ENCODE data around the gene CARS2. TPM values are rescaled to one million over a fixed set of nuclear protein-coding genes. Genes with fewer than 3 reads are reported as not detected.
"Not testable (repeated sequence)": the region's sequence is repeated elsewhere in the genome, so short reads cannot be mapped to it uniquely, and the experiment has no call there.

Gene CARS2
- total RNA-seq, 4 donors from 2014 or later = 22.5 to 34.8 (median 28.0) TPM

DNA sequence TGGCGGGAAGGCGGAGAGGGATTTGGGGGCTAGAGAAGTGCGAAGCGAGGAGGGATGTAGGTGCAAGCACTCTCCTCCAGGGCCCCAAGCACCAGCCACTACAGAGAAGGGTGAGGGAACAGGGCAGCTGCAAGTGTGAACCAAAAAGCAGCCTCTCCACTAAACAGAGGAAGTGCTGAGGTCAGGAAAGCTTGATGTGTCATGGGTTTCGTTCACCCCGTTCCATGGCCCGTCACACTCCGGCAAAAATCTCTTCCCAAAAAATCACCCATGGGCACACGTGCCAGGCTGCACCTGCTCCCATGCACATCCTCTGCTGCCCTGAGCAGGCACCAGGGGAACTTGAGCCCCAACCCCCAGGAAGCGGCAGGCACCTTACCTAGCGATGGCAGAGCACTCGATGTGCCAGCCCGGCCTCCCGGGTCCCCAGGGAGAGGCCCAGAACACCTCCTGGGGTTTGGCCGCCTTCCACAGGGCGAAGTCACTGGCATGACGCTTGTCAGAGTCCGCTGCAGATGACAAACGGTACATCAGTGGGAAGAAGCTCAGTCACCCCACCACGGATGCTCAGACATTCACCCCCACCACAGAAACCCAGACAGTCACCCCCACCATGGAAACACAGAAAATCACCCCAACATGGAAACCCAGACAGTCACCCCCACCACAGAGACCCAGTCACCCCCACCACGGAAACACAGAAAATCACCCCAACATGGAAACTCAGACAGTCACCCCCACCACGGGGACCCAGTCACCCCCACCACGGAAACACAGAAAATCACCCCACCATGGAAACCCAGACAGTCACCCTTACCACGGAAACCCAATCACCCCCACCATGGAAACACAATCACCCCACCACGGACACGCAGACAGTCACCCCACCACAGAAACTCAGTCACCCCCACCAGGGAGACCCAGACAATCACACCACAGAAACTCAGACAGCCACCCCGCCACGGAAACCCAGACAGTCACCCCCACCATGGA, 29.0 kb downstream of the CARS2 start:
- Histone ChIP-seq H3K27ac (no peak overlapping the region), H3K9me3 (no peaks in the 10 kb centered on the region), H3K36me3 (peaks cover 0 to 25% of the 10 kb centered on the region in 2 donors), H3K4me3 (no peak overlapping the region), H3K4me1 (no peaks in the 10 kb centered on the region), H3K27me3 (no peaks in the 10 kb centered on the region)
- intact Hi-C loops (cut with DNase I; ENCODE audit: low total_unique reads) = no loop called here
- peak in 1 of 2 donors; percentile 44 for ATAC-seq
- in situ Hi-C loops (cut with MboI; ENCODE audit: low sequenced_read_pairs in 4 of 4) = loop anchor here in 1 of 4 donors (25.0 kb wide), 1 partner anchor 135 kb away; no protein-coding TSS in a partner anchor
- no peak for DNase-seq
- TF ChIP-seq POLR2A (IDR thresholded peaks at IDR 0.05) = no peak
- TF ChIP-seq, protein P1, sequence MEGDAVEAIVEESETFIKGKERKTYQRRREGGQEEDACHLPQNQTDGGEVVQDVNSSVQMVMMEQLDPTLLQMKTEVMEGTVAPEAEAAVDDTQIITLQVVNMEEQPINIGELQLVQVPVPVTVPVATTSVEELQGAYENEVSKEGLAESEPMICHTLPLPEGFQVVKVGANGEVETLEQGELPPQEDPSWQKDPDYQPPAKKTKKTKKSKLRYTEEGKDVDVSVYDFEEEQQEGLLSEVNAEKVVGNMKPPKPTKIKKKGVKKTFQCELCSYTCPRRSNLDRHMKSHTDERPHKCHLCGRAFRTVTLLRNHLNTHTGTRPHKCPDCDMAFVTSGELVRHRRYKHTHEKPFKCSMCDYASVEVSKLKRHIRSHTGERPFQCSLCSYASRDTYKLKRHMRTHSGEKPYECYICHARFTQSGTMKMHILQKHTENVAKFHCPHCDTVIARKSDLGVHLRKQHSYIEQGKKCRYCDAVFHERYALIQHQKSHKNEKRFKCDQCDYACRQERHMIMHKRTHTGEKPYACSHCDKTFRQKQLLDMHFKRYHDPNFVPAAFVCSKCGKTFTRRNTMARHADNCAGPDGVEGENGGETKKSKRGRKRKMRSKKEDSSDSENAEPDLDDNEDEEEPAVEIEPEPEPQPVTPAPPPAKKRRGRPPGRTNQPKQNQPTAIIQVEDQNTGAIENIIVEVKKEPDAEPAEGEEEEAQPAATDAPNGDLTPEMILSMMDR (IDR thresholded peaks at IDR 0.05 in 4 of 5, conservative IDR thresholded peaks at IDR 0.05 in 1 of 5) = no peak

DNA sequence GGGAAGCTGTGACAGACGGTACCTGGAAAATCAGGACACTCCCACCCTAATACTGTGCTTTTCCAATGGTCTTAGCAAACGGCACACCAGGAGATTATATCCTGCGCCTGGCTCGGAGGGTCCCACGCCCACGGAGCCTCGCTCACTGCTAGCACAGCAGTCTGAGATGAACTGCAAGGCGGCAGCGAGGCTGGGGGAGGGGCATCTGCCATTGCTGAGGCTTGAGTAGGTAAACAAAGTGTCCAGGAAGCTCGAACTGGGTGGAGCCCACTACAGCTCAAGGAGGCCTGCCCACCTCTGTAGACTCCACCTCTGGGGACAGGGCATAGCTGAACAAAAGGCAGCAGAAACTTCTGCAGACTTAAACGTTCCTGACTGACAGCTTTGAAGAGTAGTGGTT, 36.1 kb downstream of the CARS2 start:
- intact Hi-C loops (cut with DNase I; ENCODE audit: low total_unique reads); in situ Hi-C loops (cut with MboI; ENCODE audit: low sequenced_read_pairs in 4 of 4); H3K4me3 ChIP-seq; H3K27ac ChIP-seq; ATAC-seq; H3K27me3 ChIP-seq; H3K4me1 ChIP-seq; H3K9me3 ChIP-seq; DNase-seq: not testable (repeated sequence)
- peaks cover 0 to 42% of the 10 kb centered on the region in 2 donors for H3K36me3 ChIP-seq

DNA sequence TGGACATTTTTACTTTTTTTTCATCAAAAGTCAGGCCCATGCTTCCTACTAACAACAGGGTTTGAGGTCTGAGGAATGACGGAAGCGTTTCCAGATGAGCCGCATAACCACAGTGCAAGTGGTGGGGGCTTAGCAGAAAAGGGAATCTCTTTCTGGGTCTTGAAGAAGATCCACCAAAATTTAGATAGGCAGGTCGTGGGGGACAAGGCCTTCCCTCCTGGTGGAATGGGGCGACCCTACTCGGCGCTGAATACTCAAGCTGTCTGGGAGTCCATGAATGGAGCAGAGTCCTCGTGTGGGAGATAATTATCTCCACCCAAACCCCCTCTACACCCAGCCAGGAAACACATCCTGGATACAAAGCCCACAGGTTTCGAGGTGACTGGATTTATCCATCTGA, 36.9 kb downstream of the CARS2 start:
- TF ChIP-seq POLR2A (IDR thresholded peaks at IDR 0.05) = no peak
- TF ChIP-seq, protein P1 (IDR thresholded peaks at IDR 0.05 in 4 of 5, conservative IDR thresholded peaks at IDR 0.05 in 1 of 5) = no peak
- ATAC-seq = no peak
- intact Hi-C loops (cut with DNase I; ENCODE audit: low total_unique reads) = no loop called here

DNA sequence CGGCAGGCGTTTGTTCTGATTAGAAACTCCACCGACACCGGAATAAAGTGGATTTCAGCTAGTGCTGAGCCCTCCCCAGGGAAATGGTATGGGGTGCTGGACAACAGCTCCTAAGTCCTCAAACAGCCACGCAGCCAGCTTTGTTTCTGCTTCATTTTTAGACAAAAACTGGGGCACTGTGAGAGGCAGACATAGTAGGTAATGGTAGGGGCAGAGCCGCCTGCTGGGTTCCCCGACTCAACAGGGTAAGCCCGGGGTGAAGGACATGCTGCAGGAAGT, 39.7 kb downstream of the CARS2 start:
- Histone ChIP-seq H3K27me3 (no peaks in the 10 kb centered on the region), H3K4me3 (no peak overlapping the region), H3K27ac (no peak overlapping the region), H3K36me3 (peaks cover 0 to 76% of the 10 kb centered on the region in 2 donors), H3K4me1 (no peaks in the 10 kb centered on the region), H3K9me3 (no peaks in the 10 kb centered on the region)
- no peak for TF ChIP-seq POLR2A (IDR thresholded peaks at IDR 0.05)
- TF ChIP-seq, protein P1 (IDR thresholded peaks at IDR 0.05 in 4 of 5, conservative IDR thresholded peaks at IDR 0.05 in 1 of 5) = no peak
- ATAC-seq (no peak), DNase-seq (no peak)
- intact Hi-C loops (cut with DNase I; ENCODE audit: low total_unique reads) (no loop called here), in situ Hi-C loops (cut with MboI; ENCODE audit: low sequenced_read_pairs in 4 of 4) (no loop called here)

More for the DNA sequence above, 36.9 kb downstream of the CARS2 start:
- peaks cover 0 to 50% of the 10 kb centered on the region in 2 donors for H3K36me3 ChIP-seq
- DNase-seq = no peak
- H3K27me3 ChIP-seq = no peaks in the 10 kb centered on the region
- H3K4me3 ChIP-seq = no peak overlapping the region
- no peaks in the 10 kb centered on the region for H3K4me1 ChIP-seq
- no peak overlapping the region for H3K27ac ChIP-seq
- in situ Hi-C loops (cut with MboI; ENCODE audit: low sequenced_read_pairs in 4 of 4) = no loop called here
- no peaks in the 10 kb centered on the region for H3K9me3 ChIP-seq

DNA sequence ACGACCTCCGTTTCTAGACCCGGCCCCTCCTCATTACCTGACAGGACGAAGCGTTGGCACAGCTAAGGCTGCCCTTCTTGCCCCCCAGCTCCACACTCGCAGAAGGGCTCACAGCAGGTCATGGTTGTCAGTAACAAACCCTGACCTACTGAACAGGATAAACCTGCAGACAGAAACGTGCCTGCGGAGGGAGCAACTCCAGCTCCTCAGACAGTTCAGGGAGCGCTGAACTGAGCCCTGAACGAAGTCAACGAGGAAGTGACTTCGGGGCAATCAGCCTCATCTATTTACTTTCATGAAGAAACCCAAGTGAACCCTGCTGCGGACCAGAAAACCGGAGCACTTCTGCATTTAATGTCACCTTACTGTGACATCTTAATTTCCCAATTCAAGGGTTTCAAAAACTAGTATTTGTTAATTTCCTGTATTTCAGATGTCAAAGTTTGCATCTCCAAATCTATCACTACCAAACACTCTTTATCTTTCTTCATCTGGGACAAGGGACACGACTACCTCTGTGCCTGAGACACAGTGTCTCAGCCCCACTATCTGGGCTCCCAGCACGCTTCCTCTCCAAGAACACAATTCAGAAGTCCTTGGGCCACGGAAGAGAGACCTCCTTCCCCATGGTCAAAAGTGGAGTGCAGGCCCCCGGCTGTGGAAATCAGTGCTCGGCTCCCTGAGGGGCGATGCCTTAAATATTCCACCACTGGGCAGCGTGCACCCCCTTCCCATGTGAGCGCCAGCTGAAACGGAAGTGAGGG, 40.2 kb downstream of the CARS2 start:
- Histone ChIP-seq H3K9me3 (no peaks in the 10 kb centered on the region), H3K27ac (no peak overlapping the region), H3K27me3 (no peaks in the 10 kb centered on the region), H3K4me1 (no peaks in the 10 kb centered on the region), H3K36me3 (peaks cover 0 to 81% of the 10 kb centered on the region in 2 donors), H3K4me3 (no peak overlapping the region)
- intact Hi-C loops (cut with DNase I; ENCODE audit: low total_unique reads) = no loop called here
- in situ Hi-C loops (cut with MboI; ENCODE audit: low sequenced_read_pairs in 4 of 4) = no loop called here
- ATAC-seq (no peak), DNase-seq (no peak)
- TF ChIP-seq, protein P1 (IDR thresholded peaks at IDR 0.05 in 4 of 5, conservative IDR thresholded peaks at IDR 0.05 in 1 of 5) = no peak
- TF ChIP-seq POLR2A (IDR thresholded peaks at IDR 0.05) = no peak
